Measurements from ENCODE around the gene ZNF674. TPM values are rescaled to one million over a fixed set of nuclear protein-coding genes. Genes with fewer than 3 reads are reported as not detected.
"Not testable (repeated sequence)": the region's sequence is repeated elsewhere in the genome, so short reads cannot be mapped to it uniquely, and the experiment has no call there.

The ZNF674 gene
- polyA plus RNA-seq, 2 of the 4 experiments (the other 2 are of a cell fraction) = 2.6 to 6.3 TPM

- H3K4me2 ChIP-seq = 0 out of 3 replicates have a peak overlapping the region, but pooled peaks have one; percentile 20
- no peaks in the 10 kb centered on the region for H3K9me3 ChIP-seq
- DNase-seq (ENCODE audit: low read depth in 1 of 2, low spot score in 1 of 2) = no peak
- no peak for TF ChIP-seq TFCP2L1 (CRISPR knock-in tag; IDR thresholded peaks at IDR 0.05)
- no peak for TF ChIP-seq ZNF302 (CRISPR knock-in tag; IDR thresholded peaks at IDR 0.05)
- TF ChIP-seq EHF (CRISPR knock-in tag; IDR thresholded peaks at IDR 0.05) = no peak
- TF ChIP-seq EP300 (IDR thresholded peaks at IDR 0.05) = no peak
- TF ChIP-seq FOSL2 (IDR thresholded peaks at IDR 0.05) = no peak
- TF ChIP-seq FOSL2 (CRISPR knock-in tag; IDR thresholded peaks at IDR 0.05) = peak; percentile 48; the same call in 1 of the 2 replicates
- no peak for TF ChIP-seq KDM5A (IDR thresholded peaks at IDR 0.05)
- ChIA-PET POLR2A (no interaction called here), CTCF (interaction anchor here (1.0 to 1.1 kb wide), 2 partner anchors 245 to 352 kb away, joined by 3 read pairs; no protein-coding TSS in a partner anchor)
- WGBS (ENCODE audit: missing lambda C conversion rate) = 34% methylated on average over 8 of the region's 8 CpGs
- peak overlapping the region in 1 of 2 experiments; percentile 51; a peak in 3 of 6 replicates for H3K27ac ChIP-seq
- FAIRE-seq = no peak
- peaks cover 31% of the 10 kb centered on the region for H3K4me1 ChIP-seq
- peak in 1 of 2 experiments; percentile 45; a peak in 3 of 6 replicates for ATAC-seq
- no peak overlapping the region for H3K4me3 ChIP-seq
Observed at GRCh38 chrX:46551494-46552128, 6.4 kb upstream of the ZNF674 start.

DNA sequence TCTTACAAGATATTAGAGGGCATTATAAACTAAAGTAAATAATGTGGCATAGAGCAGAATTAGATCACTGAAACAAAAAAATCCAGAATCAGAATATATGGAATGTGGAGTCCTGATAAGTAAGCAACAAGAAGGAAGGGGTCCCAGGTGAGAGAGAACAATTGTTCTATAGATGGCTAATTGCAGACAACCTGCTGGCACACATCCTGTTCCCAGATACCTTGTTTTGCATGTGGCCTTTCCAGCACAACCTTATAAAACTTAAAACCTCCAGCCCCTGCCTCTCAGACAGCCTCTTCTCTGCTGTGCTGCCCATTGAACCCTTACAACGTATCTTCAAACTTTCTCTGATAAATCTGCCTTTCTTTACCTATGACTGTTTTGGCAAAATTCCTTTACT is 4.7 kb upstream of the ZNF674 start:
- H3K9me3 ChIP-seq = no peaks in the 10 kb centered on the region
- no peak for TF ChIP-seq CTCF (IDR thresholded peaks at IDR 0.05)
- TF ChIP-seq EHMT2 (IDR thresholded peaks at IDR 0.05; ENCODE audit: low read depth) = no peak
- no peak for TF ChIP-seq RCOR1 (IDR thresholded peaks at IDR 0.05; ENCODE audit: low read depth, low read length)
- no peak for TF ChIP-seq KDM1A (IDR thresholded peaks at IDR 0.05; ENCODE audit: low read depth)
- no peak for TF ChIP-seq FOSB (CRISPR knock-in tag; IDR thresholded peaks at IDR 0.05)
- no peak for TF ChIP-seq ZC3H11A (IDR thresholded peaks at IDR 0.05)
- no peak overlapping the region for H3K4me2 ChIP-seq
- FAIRE-seq = no peak
- DNase-seq (ENCODE audit: low read depth in 1 of 2, low spot score in 1 of 2) = no peak
- no peak overlapping the region for H3K4me3 ChIP-seq
- POLR2A ChIA-PET = no interaction called here
- H3K4me1 ChIP-seq = peaks cover 34% of the 10 kb centered on the region
- no peak overlapping the region for H3K27ac ChIP-seq
- WGBS (ENCODE audit: missing lambda C conversion rate) = 100% methylated on average over 1 of the region's 1 CpG
- CTCF ChIA-PET = no interaction called here
- no peak for ATAC-seq

GRCh38 chrX:46547857-46548256 is 2.6 kb upstream of the ZNF674 start:
- Histone ChIP-seq H3K4me2 (peak overlapping the region; percentile 88), H3K4me1 (peaks cover 40% of the 10 kb centered on the region), H3K4me3 (no peak overlapping the region; the same call in 2 of the 3 replicates), H3K27ac (peak overlapping the region in 1 of 2 experiments; percentile 98; a peak in 4 of 6 replicates), H3K9me3 (no peaks in the 10 kb centered on the region)
- 38% methylated on average over 6 of the region's 6 CpGs for WGBS (ENCODE audit: missing lambda C conversion rate)
- CTCF ChIA-PET = interaction anchor here (1.5 kb wide), 1 partner anchor 245 kb away, joined by 4 read pairs; no protein-coding TSS in a partner anchor
- TF ChIP-seq FOSL2 (IDR thresholded peaks at IDR 0.05) = no peak
- peak; percentile 78 for TF ChIP-seq FOSL2 (CRISPR knock-in tag; IDR thresholded peaks at IDR 0.05)
- 0 out of 2 replicates have a peak, but pooled peaks have one; percentile 12 for TF ChIP-seq GATA3 (IDR thresholded peaks at IDR 0.05; ENCODE audit: borderline replicate concordance)
- no peak for TF ChIP-seq KDM5A (IDR thresholded peaks at IDR 0.05)
- TF ChIP-seq TP53 (CRISPR knock-in tag; IDR thresholded peaks at IDR 0.05) = no peak
- DNase-seq (ENCODE audit: low read depth in 1 of 2, low spot score in 1 of 2) (peak in 1 of 2 experiments; percentile 54), ATAC-seq (no peak), FAIRE-seq (peak; percentile 18)
- POLR2A ChIA-PET = no interaction called here

DNA sequence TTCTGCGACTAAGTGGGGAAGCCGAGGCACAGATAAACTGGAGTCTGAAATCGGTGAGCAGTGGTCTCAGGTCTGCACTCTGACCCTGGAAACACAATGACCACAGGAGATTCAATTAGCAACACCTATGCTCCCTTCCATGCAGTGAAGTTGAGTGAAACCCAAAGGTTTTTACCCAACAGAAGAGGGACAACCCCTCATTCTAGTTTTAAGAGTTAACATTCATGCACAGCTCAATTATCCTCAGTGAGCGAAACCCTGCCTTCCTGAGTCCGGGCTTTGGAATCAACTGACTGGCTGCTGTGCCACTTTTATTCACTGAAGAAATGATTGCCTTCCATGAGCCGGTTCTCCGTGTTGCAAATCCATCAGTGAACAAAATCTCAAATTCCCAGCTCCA is 694 bp downstream of the ZNF674 start:
- Histone ChIP-seq H3K4me1 (peaks cover 29% of the 10 kb centered on the region), H3K4me3 (peak overlapping the region; percentile 60), H3K4me2 (peak overlapping the region; percentile 78), H3K27ac (peak overlapping the region; percentile 77 to 98)
- 38% methylated on average over 6 of the region's 7 CpGs for WGBS (ENCODE audit: missing lambda C conversion rate)
- CTCF ChIA-PET; ATAC-seq; H3K9me3 ChIP-seq; POLR2A ChIA-PET; DNase-seq (ENCODE audit: low read depth in 1 of 2, low spot score in 1 of 2); FAIRE-seq: not testable (repeated sequence)

- ATAC-seq = no peak
- H3K4me3 ChIP-seq = no peak overlapping the region
- CTCF ChIA-PET = no interaction called here
- no peak overlapping the region for H3K27ac ChIP-seq
- no peak for FAIRE-seq
- no peaks in the 10 kb centered on the region for H3K9me3 ChIP-seq
- POLR2A ChIA-PET = no interaction called here
- no peak overlapping the region for H3K4me2 ChIP-seq
- peaks cover 27% of the 10 kb centered on the region for H3K4me1 ChIP-seq
- WGBS (ENCODE audit: missing lambda C conversion rate) = 94% methylated on average over 2 of the region's 2 CpGs
- DNase-seq (ENCODE audit: low read depth in 1 of 2, low spot score in 1 of 2) = no peak
- TF ChIP-seq RFX5 (IDR thresholded peaks at IDR 0.05) (no peak), RARB (CRISPR knock-in tag; IDR thresholded peaks at IDR 0.05) (no peak), PHF8 (IDR thresholded peaks at IDR 0.05; ENCODE audit: borderline replicate concordance, low read depth) (no peak), EP300 (IDR thresholded peaks at IDR 0.05) (no peak), ZC3H11A (IDR thresholded peaks at IDR 0.05) (no peak), MAZ (IDR thresholded peaks at IDR 0.05; ENCODE audit: borderline replicate concordance, low read depth, low read length) (no peak), ATOH8 (CRISPR knock-in tag; IDR thresholded peaks at IDR 0.05; ENCODE audit: low read depth) (no peak), MAX (IDR thresholded peaks at IDR 0.05) (no peak), ELK1 (IDR thresholded peaks at IDR 0.05; ENCODE audit: low read depth, low read length) (no peak), BHLHE40 (IDR thresholded peaks at IDR 0.05; ENCODE audit: low read depth, low read length) (no peak), POLR2AphosphoS2 (conservative IDR thresholded peaks at IDR 0.05; ENCODE audit: low read length) (no peak), EHMT2 (IDR thresholded peaks at IDR 0.05; ENCODE audit: low read depth) (no peak)
Observed at GRCh38 chrX:46543441-46543840, 1.8 kb downstream of the ZNF674 start.
